Mesendoderm (in vitro differentiated cells): ENCODE data around the gene ASPDH.
A peak's percentile ranks its signal among the peaks of the same experiment; 100 is the strongest.

Source experiments
- DNase-seq: peaks from one replicate; pipeline ENCODE4 v3.0.0; 2013
- H2AK5ac ChIP-seq: 2 replicates; pipeline ENCODE4 v1.6.1; 2013; ENCODE audit warnings: low read length, inconsistent platforms
- H2BK120ac ChIP-seq: 2 replicates; pipeline ENCODE4 v1.6.1; 2013; ENCODE audit warnings: low read depth, mild to moderate bottlenecking, low read length, moderate library complexity, mixed read lengths
- H2BK15ac ChIP-seq: replicated peaks from 2 replicates; pipeline ENCODE4 v1.6.1; 2013; ENCODE audit warnings: low read depth, mild to moderate bottlenecking, moderate library complexity
- H2BK5ac ChIP-seq: 2 replicates; pipeline ENCODE4 v1.6.1; 2013; ENCODE audit warnings: low read length, inconsistent platforms
- H3K18ac ChIP-seq: 2 replicates; pipeline ENCODE4 v1.6.1; 2013; ENCODE audit warnings: mild to moderate bottlenecking, low read length, mixed read lengths
- H3K23ac ChIP-seq: one replicate; pipeline ENCODE4 v1.6.1; 2013; ENCODE audit warnings: low read length
- H3K27ac ChIP-seq: 2 replicates; pipeline ENCODE4 v1.5.1; 2013; ENCODE audit warnings: low read depth, mild to moderate bottlenecking, inconsistent platforms, low read length, moderate library complexity
- H3K27me3 ChIP-seq: 2 replicates; pipeline ENCODE4 v1.6.1; 2013; ENCODE audit warnings: low read length, control low read depth, mild to moderate bottlenecking, inconsistent platforms; ENCODE audit not compliant: insufficient read depth, poor library complexity
- H3K36me3 ChIP-seq: 2 replicates; pipeline ENCODE4 v1.6.1; 2013; ENCODE audit warnings: low read length, inconsistent platforms; ENCODE audit not compliant: control insufficient read depth, insufficient read depth
- H3K4ac ChIP-seq: one replicate; pipeline ENCODE4 v1.6.1; 2013; ENCODE audit warnings: low read depth, mild to moderate bottlenecking, low read length, moderate library complexity
- H3K4me1 ChIP-seq: 2 replicates; pipeline ENCODE4 v1.6.1; 2013; ENCODE audit warnings: low read depth, low read length, inconsistent platforms; ENCODE audit not compliant: control insufficient read depth
- H3K4me2 ChIP-seq: 2 replicates; pipeline ENCODE4 v1.6.1; 2013; ENCODE audit warnings: low read length
- H3K4me3 ChIP-seq: 2 replicates; pipeline ENCODE4 v1.5.1; 2013; ENCODE audit warnings: mild to moderate bottlenecking, low read length
- H3K56ac ChIP-seq: one replicate; pipeline ENCODE4 v1.6.1; 2013; ENCODE audit warnings: low read length
- H3K79me1 ChIP-seq: 2 replicates; pipeline ENCODE4 v1.6.1; 2013; ENCODE audit warnings: low read length, inconsistent platforms
- H3K79me2 ChIP-seq: 2 replicates; pipeline ENCODE4 v1.6.1; 2013; ENCODE audit warnings: mild to moderate bottlenecking, low read length; ENCODE audit not compliant: control insufficient read depth, insufficient read depth
- H3K9ac ChIP-seq: 2 replicates; pipeline ENCODE4 v1.6.1; 2013; ENCODE audit warnings: low read length, inconsistent platforms
- H4K5ac ChIP-seq: one replicate; pipeline ENCODE4 v1.6.1; 2013; ENCODE audit warnings: low read length
- H4K8ac ChIP-seq: one replicate; pipeline ENCODE4 v1.6.1; 2013; ENCODE audit warnings: low read depth, mild to moderate bottlenecking, control low read depth, low read length, moderate library complexity
- WGBS: extraction: QIAGEN DNeasy Blood & Tissue Kit; methylation state at CpG from one replicate; pipeline ENCODE4 v1.1.7; 2013; ENCODE audit warnings: low lambda C conversion rate, missing lambda C conversion rate; ENCODE audit not compliant: insufficient coverage; ENCODE audit errors: extremely low coverage; 5-methylcytosine and 5-hydroxymethylcytosine counted together

ASPDH gene

DNA sequence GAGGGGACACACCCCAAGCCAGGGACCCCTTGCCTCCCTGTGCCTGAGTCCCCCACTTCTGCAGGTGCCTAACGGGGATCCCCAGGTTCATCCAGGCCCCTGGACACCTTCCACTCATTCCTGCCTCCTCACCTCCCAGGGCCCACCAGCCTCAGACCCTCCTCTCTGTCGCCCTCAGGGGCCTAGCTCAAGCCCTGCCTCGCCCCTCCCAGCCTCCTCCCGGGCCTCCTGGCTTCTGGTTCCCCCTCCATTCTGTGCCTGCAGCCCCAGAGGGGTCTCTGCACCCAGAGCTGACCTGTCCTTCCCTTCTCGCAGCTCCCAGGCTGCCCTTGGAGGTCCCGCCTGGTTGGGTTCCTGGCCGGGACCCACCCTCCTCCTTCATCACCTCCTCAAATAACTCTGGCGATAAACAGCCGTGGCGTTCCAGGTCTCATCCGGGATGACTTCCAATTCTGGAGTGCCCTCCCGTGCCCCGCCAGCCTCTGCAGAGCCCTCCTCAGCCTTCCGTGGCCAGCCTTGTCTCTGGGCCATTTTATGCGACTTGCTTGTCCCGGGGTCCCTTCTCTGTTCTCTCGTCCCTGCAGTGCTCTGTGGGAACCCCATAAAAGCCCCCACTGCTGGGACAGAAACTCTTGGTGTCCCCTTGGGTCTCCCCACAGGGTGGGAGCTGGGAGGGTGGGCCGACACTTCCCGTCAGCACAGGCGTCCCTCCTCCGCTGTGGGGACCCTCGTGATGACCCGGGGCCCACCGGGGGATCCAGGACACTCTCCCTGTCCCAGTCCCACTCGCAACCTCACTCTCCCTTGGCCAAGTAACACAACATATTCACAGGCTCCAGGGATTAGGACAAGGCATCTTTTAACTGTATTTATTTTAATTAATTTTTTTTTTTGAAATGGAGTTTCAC is 11.9 kb downstream of the ASPDH start:
- H3K56ac ChIP-seq = peak overlapping the region; percentile 15

DNA sequence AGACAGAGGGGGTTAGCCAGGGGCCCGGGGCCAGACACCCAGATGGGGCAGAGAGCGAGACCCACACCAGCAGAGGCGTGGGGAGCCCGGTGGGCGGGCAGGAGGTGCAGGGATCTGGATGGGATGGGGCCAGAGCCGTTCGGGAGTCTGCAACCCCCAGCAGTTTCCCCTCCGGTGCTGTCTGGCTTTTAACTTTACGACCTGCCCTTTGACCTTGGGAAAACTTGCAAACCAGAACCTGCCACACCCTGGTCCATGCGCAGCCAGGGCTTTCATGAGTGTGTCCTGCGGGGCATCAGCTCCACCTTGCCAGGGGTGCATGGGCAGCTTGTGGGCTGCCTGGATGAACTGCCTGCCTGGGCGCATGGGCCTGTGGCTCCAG is 12.5 kb downstream of the ASPDH start:
- no peak overlapping the region for H2BK5ac ChIP-seq
- no peak overlapping the region for H3K4ac ChIP-seq
- no peak overlapping the region for H4K5ac ChIP-seq
- no peaks in the 10 kb centered on the region for H3K36me3 ChIP-seq
- no peak overlapping the region for H2BK120ac ChIP-seq
- H3K23ac ChIP-seq = no peak overlapping the region
- peak overlapping the region; percentile 15 for H3K56ac ChIP-seq
- H3K79me1 ChIP-seq = no peaks in the 10 kb centered on the region
- no peak overlapping the region for H2AK5ac ChIP-seq
- H2BK15ac ChIP-seq = no peak overlapping the region
- no peaks in the 10 kb centered on the region for H3K27me3 ChIP-seq
- WGBS = no CpG with 5 or more reads among the region's 12 CpGs
- no peak overlapping the region for H4K8ac ChIP-seq
- no peak overlapping the region for H3K4me3 ChIP-seq
- no peak for DNase-seq
- H3K9ac ChIP-seq = no peak overlapping the region
- H3K4me2 ChIP-seq = no peak overlapping the region
- no peak overlapping the region for H3K18ac ChIP-seq
- H3K79me2 ChIP-seq = no peaks in the 10 kb centered on the region
- no peaks in the 10 kb centered on the region for H3K4me1 ChIP-seq
- no peak overlapping the region for H3K27ac ChIP-seq

More for the DNA sequence above, 11.9 kb downstream of the ASPDH start:
- Histone ChIP-seq H3K27me3 (no peaks in the 10 kb centered on the region), H2BK5ac (no peak overlapping the region), H3K79me2 (no peaks in the 10 kb centered on the region), H3K9ac (no peak overlapping the region), H3K4ac (no peak overlapping the region), H3K27ac (no peak overlapping the region), H3K23ac (no peak overlapping the region), H3K36me3 (no peaks in the 10 kb centered on the region), H3K18ac (no peak overlapping the region), H3K4me2 (no peak overlapping the region), H4K5ac (no peak overlapping the region), H3K4me1 (no peaks in the 10 kb centered on the region), H3K4me3 (no peak overlapping the region), H2BK120ac (no peak overlapping the region), H4K8ac (no peak overlapping the region), H3K79me1 (no peaks in the 10 kb centered on the region), H2BK15ac (no peak overlapping the region), H2AK5ac (no peak overlapping the region)
- no CpG with 5 or more reads among the region's 25 CpGs for WGBS
- no peak for DNase-seq

GRCh38 chr19:50500753-50501151 is 13.0 kb downstream of the ASPDH start:
- H3K4me2 ChIP-seq = no peak overlapping the region
- no peak overlapping the region for H4K8ac ChIP-seq
- H3K18ac ChIP-seq = no peak overlapping the region
- no peaks in the 10 kb centered on the region for H3K27me3 ChIP-seq
- no peak overlapping the region for H2BK120ac ChIP-seq
- no peaks in the 10 kb centered on the region for H3K36me3 ChIP-seq
- no peak overlapping the region for H4K5ac ChIP-seq
- H2BK15ac ChIP-seq = no peak overlapping the region
- H3K23ac ChIP-seq = no peak overlapping the region
- H3K79me1 ChIP-seq = no peaks in the 10 kb centered on the region
- H3K79me2 ChIP-seq = no peaks in the 10 kb centered on the region
- WGBS = no CpG with 5 or more reads among the region's 10 CpGs
- H3K4me3 ChIP-seq = no peak overlapping the region
- H3K27ac ChIP-seq = no peak overlapping the region
- DNase-seq = no peak
- H2BK5ac ChIP-seq = no peak overlapping the region
- no peak overlapping the region for H2AK5ac ChIP-seq
- peak overlapping the region; percentile 49 for H3K56ac ChIP-seq
- no peaks in the 10 kb centered on the region for H3K4me1 ChIP-seq
- no peak overlapping the region for H3K4ac ChIP-seq
- H3K9ac ChIP-seq = no peak overlapping the region

DNA sequence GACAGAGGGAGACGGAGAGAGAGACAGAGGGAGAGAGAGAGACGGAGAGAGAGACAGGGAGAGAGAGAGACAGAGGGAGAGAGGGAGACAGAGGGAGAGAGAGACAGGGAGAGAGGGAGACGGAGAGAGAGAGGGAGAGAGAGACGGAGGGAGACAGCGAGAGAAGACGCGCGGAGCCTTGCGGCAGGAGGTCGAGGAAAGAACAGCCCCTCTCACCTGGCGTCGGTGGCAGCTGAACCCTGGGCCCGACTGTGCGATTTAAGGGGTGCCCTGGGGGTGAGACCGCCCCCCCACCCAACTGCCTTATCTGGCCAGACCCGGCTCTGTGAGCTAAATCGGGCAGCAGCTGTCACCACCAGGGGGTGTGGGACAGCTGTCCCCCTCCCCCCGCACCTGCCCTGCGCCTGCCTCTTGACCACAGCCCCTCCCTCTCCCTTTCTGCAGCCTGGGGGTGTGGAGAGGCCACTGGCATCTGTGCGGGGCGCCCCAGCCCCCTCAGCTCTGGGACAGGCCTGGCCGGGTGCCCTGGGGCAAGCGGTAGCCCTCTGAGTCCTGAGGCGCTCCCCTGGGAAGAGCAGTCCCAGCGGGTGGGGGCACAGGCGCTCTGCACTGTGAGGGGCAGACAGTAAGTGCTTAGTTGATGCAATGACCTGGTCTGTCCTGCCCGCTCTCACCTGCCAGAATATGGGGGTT is 13.5 kb downstream of the ASPDH start:
- WGBS = no CpG with 5 or more reads among the region's 27 CpGs
- H3K4me1 ChIP-seq = no peaks in the 10 kb centered on the region
- H3K56ac ChIP-seq = no peak overlapping the region
- no peak overlapping the region for H4K8ac ChIP-seq
- no peak overlapping the region for H3K4me3 ChIP-seq
- H3K23ac ChIP-seq = no peak overlapping the region
- H3K79me1 ChIP-seq = no peaks in the 10 kb centered on the region
- H3K79me2 ChIP-seq = no peaks in the 10 kb centered on the region
- no peak overlapping the region for H3K9ac ChIP-seq
- H4K5ac ChIP-seq = no peak overlapping the region
- DNase-seq = peak; percentile 61
- no peak overlapping the region for H2BK120ac ChIP-seq
- no peak overlapping the region for H2BK5ac ChIP-seq
- H3K36me3 ChIP-seq = no peaks in the 10 kb centered on the region
- H2AK5ac ChIP-seq = no peak overlapping the region
- H2BK15ac ChIP-seq = no peak overlapping the region
- no peak overlapping the region for H3K4ac ChIP-seq
- H3K4me2 ChIP-seq = no peak overlapping the region
- H3K27ac ChIP-seq = no peak overlapping the region
- H3K27me3 ChIP-seq = no peaks in the 10 kb centered on the region
- no peak overlapping the region for H3K18ac ChIP-seq

GRCh38 chr19:50498219-50499056 is 15.3 kb downstream of the ASPDH start:
- Histone ChIP-seq H3K79me1 (no peaks in the 10 kb centered on the region), H3K4me3 (no peak overlapping the region), H2BK15ac (no peak overlapping the region), H2BK5ac (no peak overlapping the region), H2BK120ac (no peak overlapping the region), H3K27me3 (peaks cover 4% of the 10 kb centered on the region), H3K18ac (no peak overlapping the region), H3K23ac (no peak overlapping the region), H3K36me3 (no peaks in the 10 kb centered on the region), H3K4ac (no peak overlapping the region), H2AK5ac (no peak overlapping the region), H3K27ac (no peak overlapping the region), H4K5ac (no peak overlapping the region), H3K9ac (no peak overlapping the region), H3K79me2 (no peaks in the 10 kb centered on the region), H4K8ac (no peak overlapping the region), H3K4me2 (no peak overlapping the region), H3K56ac (no peak overlapping the region), H3K4me1 (no peaks in the 10 kb centered on the region)
- DNase-seq = no peak
- no CpG with 5 or more reads among the region's 11 CpGs for WGBS
